IMR-90 (cell line): ENCODE measurements around the gene SIPA1L3.

Experiments
- BHLHE40 ChIP-seq: fragments of 150-350 bp; IDR thresholded peaks from 2 replicates; pipeline ENCODE4 v1.6.1; 2016; ENCODE audit warnings: mild to moderate bottlenecking, low read depth, low read length
- CEBPB ChIP-seq: IDR thresholded peaks from 2 replicates; pipeline ENCODE4 v1.6.1; 2012; ENCODE audit warnings: low read depth, low read length, improper control_type of control experiment
- CTCF ChIP-seq: conservative IDR thresholded peaks from 2 replicates; pipeline ENCODE4 v1.5.1; 2012; ENCODE audit warnings: mild to moderate bottlenecking, low read depth, low read length, improper control_type of control experiment
- ELK1 ChIP-seq: fragments of 150-350 bp; IDR thresholded peaks from 2 replicates; pipeline ENCODE4 v1.6.1; 2016; ENCODE audit warnings: low read depth, mild to moderate bottlenecking, low read length, moderate library complexity, borderline replicate concordance
- FOS ChIP-seq: fragments of 150-350 bp; IDR thresholded peaks from 2 replicates; pipeline ENCODE4 v1.6.1; 2016; ENCODE audit warnings: low read depth, low read length
- POLR2A ChIP-seq: IDR thresholded peaks from 2 replicates; pipeline ENCODE4 v1.6.1; 2012; ENCODE audit warnings: mild to moderate bottlenecking, low read depth, low read length
- SMC3 ChIP-seq: fragments of 150-350 bp; IDR thresholded peaks from 2 replicates; pipeline ENCODE4 v1.6.1; 2016; ENCODE audit warnings: low read depth, mild to moderate bottlenecking, antibody characterized with exemption, low read length, moderate library complexity

- no peak for TF ChIP-seq CTCF
- TF ChIP-seq ELK1, result no peak
- no peak for TF ChIP-seq POLR2A
- TF ChIP-seq SMC3, result no peak
- no peak for TF ChIP-seq FOS
- TF ChIP-seq CEBPB, result no peak
- no peak for TF ChIP-seq BHLHE40
Observed at GRCh38 chr19:37953918-37954303, 46.9 kb downstream of the SIPA1L3 start.
